DMS53 treated with DMSO at 0.1 percent for 48 hours (cell line): Measurements from ENCODE around the gene SPOCK1.

Experiments used
- DNase-seq: peaks from one replicate; lab custom pipeline; 2025; ENCODE audit not compliant: unreplicated experiment; lab: John Stamatoyannopoulos, UW

The SPOCK1 gene

DNA sequence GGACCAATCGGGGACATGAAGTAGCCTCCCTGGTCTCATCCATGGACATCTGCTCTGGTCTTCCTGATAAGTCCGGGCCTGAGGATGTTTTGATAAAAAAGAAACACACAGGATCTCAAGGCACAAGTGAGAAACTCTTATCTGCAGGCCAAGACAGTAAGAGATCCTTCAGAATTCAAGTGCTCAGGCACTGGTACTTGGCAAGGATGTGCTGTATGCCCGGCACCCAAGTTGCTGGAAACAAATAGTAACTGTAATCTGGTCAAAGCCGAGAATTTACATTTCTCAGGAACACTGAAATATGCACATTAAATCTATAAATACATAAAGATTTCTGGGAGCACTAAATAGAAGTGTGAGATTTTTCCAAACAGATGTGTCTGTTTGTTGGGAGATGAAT, 165.7 kb downstream of the SPOCK1 start:
- DNase-seq = no peak

DNA sequence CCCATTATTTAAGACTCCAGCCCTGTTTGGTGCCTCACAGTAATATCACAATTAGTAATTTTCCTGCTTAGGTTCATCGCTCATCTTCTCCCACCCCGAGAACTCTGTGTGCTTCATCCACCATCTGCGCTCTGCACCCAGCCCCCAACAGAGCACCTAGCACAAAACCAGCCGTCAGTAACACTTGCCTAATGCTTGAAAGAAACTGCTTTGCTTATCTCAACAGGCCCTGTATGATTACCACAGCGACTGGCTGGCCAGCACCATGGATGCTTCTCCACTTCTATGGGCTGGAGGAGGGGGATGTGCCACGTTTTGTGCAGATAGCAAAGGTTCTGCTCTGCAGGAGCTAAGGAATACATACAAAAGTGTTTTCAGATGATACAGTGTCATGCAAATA, 166.8 kb downstream of the SPOCK1 start:
- no peak for DNase-seq

DNA sequence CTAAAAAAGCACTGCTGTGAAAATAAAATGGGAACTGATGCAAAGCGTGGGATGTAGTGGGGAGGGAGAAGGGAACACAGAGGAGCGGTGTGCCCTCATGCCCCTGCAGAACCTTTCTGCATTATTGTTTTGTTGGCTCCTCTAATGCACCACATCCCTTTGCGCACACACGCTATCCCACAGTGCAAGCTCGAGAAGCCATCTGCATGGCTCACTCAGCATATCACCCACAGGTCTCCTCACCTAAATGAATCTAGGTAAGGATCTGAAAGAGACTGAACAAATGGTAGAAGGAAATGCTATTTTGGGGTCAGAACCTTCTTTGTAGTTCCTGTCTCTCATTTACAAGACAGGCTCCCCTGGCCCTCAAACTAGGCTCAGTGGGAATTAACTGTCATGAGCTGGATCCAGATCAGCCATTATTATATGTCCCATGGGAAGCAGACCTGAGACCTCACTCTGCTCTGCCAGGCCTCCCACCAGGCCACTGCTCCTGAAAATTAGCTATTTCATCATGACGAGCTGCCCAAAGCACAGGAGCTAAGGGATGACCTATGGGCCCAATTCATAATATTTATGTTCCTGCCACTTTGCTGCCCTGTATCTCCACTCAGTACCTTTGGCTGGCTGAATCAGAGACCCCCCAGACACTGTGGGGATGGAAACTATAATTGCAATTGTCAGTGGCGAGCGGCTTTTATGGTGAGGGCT, 169.4 kb downstream of the SPOCK1 start:
- no peak for DNase-seq

DNA sequence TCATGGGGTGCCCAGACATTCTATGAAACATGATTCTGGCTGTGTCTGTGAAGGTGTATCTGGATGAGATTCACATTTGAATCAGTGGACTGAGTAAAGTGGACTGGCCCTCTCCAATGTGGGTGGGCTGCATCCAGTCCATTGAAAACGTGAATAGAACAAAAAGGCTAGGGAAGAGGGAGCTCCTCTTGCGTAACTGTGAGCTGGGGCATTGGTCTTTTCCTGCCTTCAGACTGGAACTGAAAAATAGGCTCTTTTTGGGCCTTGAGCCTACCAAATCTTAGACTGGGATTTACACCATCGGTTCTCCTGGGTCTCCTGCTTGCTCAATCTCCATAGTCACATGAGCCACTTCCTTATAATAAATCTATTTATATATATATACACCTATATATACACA, 170.1 kb downstream of the SPOCK1 start:
- no peak for DNase-seq

DNA sequence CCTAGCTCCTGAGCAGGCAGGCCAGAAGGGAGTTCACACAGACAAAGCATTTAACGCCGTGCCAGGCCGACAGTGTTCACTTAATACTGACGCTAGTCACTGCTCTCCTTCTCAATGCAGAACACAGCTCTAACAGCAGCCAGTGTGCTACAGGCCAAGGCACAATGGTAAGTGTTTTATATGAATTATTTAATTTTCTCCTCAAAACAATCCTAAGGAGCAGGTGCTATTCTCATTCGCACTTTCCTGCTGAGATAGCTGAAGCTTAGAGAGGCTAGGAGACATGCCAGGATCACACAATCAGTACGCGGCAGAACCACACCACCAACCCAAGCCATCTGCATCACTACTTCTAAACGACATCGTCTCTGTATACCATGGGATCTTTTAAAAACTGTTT, 170.7 kb downstream of the SPOCK1 start:
- DNase-seq = no peak

DNA sequence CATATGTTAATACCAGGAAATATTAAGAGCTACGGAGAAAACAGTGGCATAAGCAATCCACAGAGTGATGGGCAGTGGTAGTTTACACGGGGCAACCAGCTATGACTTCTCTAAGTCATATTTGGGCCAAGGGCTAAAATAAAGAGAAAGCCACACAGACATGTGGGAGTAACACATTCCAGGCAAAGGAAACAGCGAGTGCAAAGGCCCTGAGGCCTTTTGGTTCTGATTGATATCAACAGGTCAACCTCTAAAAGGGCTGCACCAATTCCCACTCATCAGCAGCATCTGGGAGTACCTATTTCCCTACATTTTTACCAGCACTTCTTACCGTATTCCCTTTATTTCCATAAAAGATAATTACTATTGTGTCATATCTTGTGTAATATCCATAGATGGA, 173.4 kb downstream of the SPOCK1 start:
- DNase-seq = no peak

DNA sequence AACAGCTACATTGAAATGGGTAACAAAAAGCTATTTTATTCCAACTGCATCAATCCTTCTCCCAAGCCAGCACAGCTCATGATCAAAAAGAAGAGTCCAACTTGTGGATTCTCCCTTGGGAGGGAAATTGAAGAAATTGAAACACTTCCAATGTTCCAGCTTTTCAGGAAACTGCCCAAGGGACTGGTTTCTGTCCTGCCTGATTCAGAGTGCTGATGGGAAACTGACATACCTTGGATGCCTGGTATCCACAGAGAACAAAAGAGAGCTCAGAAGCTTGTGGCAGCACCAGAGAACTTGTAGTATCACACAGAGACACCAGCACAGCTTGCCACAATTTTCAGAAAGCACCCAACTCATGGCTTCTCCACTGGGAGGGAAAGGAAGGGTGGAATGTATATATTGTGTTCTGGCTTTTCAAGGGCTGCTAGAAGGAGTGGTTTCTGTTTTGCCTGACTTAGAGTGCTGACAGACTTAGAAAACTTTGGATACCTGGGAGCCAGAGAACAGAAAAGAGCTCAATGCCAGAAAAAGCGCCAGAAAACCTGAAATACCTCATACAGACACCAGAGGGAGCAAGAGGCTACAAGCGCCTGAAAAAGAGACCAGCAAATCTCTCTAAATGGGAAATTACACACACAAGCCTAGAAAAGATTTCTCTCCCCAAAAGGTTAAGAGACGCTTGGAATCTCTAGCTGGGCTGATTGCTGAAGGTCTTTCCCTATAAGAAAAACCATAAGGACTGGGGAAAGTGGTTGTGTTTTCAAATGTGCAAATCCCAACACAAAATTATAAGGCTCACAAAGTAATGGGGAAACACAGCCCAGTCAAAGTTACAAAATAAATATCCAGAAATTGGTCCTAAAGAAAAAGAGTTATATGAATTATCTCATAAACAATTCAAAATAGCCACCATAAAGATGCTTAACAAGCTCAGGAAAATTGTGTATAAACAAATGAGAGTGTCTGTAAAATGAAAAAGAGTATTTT, 178.8 kb downstream of the SPOCK1 start:
- DNase-seq = peak; percentile 43

DNA sequence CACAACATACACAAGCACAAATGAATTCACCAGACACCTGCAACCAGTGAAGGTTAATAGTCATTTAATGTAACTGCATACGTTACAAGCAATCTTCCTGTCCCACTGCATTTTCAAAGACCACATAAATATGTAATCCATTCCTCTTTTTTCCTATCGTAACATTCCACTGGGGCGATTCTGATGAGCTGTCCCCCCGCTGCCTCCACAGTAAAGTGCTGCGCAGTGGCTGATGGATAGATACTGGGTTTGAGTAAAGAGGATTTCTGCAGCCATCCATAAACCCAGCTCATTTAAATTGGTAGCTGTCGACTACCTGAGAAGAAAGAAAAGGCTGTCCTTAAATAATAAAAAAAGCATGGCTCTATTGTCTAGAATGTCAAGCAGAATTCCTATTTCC, 181.1 kb downstream of the SPOCK1 start:
- no peak for DNase-seq

DNA sequence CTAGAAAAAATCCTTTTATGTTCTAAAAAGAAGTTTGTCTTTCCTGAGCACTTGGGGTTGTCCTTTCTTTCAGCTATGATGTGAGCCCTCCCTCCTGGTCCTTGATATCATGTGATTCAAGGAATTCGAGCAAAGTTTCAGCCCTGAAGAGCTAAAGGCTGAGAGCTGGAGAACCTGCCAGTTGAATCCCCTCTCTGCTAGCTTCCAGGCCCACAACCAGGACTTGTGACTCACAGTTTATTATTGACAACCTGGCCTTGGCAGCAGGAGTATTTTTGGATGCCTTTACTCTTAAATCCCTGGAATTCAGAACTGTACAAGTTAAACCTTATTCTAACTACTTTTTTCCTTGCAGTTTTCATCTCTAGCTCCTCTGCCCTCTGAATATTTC, 182.8 kb downstream of the SPOCK1 start:
- no peak for DNase-seq

DNA sequence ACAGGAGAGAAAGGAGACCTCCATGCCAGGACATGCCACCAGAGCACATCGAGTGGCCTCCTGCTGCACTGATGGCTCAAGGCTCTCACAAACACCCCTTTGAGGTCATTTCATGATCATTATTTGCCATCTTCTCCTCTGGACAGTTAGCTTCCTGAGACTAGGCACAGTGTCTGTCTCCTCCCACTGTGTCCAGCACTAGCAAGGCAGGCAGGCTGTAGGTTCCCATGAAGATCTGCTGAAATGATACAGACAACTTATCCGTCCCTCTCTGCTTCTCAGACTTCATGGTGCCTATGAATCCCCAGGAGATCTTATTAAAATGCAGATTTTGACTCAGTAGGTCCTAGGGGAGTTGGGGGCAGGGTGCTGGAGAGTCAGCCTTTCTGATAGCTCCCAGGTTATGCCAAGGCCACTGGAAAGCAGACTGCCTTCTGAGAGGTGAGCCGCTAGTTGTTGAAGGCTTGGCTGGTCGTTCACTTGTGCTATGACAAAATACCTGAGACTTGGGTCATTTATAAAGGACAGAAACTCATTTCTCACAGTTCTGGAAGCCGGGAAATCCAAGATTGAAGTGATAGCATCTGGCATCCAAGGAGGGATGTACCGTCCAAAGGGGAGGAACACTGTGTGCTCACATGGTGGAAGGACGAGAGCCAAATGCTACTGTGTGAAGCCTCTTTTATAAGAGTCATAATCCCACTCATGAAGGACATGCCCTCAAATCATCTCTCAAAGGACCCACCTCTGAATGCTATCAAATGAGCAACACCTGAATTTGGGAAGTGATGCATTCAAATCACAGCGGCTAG, 183.4 kb downstream of the SPOCK1 start:
- DNase-seq = no peak

DNA sequence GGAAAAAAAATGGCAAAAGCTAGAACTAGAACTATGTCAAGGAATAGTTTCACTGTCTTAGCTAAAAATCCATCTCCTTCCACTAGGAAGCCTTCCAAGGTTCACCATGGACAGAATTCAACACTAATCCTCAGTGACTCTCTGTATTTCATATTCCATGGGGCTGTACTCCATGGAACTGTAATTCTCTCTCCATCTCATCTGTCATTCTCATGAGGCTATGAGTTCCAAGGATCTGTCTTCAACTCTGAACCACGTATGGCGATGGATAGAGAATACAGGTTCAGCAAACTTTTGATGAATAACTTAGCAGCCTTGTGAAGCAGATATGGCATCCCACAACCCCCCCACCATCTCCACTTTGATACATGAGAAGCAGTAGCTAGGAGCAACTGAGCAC, 184.0 kb downstream of the SPOCK1 start:
- DNase-seq = no peak

DNA sequence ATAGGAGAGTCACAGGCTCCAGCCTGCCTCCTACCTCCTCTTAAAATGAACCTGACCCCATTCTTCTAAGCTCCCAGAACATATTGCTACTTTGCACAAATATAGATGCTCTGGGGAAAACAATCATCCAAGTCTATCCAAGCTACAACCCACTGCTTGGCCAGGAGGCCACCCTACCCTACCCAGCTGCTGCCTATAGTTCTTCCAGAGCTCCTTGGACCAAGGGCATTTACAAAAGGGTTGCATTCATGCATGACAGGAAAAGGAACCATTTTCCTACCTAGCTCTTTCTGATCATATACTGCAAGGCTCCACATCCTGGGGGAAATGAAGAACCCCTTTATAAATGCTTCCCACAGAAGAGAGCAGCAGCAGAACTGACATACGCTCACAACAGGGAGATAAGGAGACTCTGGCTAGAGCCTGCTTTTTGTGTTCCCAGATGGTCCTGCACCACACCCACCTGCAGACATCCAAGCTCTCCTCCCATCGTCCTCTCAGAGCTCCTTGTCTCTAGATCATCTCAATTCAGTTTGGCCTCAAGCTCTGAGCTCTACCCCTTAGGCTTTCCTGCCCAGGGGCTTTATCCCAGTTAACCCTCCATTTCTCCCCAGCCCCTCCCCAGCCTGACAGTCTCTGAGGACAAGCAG, 185.5 kb downstream of the SPOCK1 start:
- DNase-seq = no peak

DNA sequence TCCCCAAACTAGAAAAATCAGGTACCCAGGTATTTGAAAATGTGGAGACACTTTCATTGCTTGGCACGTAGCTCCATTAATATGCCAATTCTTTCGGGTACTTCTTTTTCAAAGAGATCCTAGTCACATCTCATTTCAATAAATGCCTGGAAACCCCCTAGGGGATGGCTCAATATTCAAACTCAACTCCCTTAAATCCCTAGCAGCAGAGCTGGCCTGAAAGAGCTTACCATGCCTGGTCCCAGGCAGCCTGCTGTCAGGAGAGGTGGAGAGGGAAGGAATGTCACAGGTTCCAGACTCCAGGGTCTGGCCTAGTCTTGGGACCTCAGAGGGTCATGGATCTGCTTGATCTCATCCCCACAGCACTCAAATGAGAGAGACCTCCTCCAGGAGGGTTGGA, 187.1 kb downstream of the SPOCK1 start:
- DNase-seq = no peak

DNA sequence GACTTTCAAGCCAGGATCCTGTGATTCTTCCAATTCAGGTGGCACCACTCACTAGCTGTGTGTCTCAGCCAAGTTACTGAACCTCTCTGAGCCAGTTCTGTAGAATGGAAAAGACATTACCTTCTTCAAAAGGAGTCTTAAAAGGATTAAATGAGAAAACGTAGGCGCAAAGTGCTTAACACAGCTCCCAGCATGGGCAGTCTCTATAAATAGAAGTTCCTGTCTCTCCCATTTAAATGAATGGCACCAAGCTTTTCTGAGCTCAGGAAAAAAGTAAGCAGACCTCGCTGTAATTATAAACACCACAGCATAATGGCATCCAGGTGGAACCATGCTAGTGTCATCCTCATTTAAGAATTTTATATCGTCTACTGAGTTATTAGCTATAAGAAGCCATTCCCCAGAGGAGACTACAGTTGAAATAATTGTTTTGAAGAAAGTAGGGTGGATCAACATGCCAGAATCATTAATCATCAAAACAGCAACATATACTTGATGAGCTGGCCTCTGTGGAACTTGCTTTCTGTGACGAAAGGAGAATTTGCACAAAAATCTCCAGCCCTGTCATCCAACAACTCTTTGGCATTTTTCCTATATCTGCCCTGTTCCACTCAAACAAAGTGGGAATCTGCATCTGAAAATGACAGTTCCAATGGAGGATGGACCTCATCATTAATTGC, 188.9 kb downstream of the SPOCK1 start:
- DNase-seq = no peak

DNA sequence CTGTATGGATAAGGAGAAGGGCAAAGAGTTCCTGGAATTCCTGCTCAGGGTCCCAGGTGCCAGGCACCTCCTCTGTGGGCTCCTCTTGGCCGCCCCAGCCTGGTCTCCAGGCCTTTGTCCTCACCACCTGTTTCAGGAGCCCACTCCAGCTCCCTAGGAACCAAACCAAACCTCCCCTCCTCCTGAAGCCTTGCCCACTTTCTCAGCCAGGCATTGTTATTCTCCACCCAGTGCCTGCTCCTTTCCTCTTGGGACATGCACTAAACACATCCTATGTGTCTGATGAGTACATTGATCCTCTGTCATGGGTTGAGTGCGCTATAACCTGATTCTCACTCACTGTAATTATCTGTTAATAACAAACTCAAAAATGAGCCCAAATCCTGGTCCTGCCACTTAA, 189.8 kb downstream of the SPOCK1 start:
- DNase-seq = no peak

DNA sequence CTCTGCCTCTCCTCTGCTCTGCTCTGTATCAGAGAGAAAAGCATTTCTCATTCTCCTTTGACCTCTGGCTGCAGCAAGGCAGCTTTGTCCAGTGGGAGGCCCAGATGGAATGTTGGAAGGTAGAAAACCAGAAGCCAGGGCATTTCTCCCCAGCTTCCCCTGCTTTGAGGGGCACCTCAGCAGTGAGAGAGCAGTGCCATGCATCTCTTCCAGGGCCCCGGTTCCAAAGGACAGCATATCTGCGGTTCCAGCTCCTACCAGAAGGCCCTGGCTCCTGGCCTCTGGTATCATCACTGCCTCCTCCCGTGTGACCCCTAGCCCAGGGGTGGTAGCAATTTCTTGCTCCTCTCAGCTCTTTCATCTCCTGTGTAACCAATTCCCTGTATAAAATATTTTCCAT, 190.8 kb downstream of the SPOCK1 start:
- DNase-seq = no peak

DNA sequence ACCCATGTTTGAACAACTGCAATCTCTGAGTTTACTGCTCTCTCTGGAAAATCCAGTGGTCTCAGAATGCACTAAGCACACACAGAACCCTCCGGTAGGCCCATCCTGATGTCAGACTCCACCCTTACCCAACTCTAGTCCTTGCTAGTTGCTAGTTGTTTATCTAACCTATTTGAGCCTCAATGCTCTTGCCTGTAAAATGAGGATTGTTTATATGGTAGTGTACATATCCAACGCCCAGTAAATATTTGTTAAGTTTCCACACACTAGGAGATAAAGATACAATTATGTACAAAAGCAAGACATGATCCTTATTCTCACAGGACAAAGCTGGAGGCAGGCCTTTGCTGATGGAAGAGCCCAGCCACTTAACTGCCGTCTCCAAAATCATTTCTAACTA, 192.2 kb downstream of the SPOCK1 start:
- DNase-seq = no peak

DNA sequence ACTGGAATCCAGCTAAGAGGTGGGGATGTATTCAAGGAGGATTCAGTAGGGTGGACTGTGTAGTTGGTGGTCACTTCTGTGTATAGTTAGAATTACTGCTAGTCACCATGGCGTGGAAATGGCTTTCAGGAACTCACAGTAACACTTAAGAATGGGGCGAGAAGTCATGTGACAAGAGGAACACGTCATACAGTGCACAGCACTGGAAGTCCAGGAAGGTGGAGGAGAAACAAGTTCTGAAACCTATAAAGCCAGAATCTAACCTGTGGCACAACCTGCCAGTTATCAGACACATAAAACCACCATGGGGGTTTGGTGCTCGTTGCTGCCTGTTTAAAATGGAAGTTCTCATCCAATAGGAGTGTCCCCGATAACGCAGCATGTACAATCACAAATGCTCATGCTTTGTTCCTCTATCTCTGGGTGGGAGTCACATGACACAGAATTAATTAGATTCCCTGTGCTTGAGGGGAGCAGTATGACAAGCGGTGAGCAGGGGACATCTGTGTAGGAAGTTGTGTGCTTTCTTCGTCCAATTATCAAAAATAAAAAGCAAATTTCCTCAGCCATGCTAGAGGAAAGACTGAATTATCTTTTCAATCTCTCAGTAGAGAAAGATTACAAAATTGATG, 193.0 kb downstream of the SPOCK1 start:
- no peak for DNase-seq

DNA sequence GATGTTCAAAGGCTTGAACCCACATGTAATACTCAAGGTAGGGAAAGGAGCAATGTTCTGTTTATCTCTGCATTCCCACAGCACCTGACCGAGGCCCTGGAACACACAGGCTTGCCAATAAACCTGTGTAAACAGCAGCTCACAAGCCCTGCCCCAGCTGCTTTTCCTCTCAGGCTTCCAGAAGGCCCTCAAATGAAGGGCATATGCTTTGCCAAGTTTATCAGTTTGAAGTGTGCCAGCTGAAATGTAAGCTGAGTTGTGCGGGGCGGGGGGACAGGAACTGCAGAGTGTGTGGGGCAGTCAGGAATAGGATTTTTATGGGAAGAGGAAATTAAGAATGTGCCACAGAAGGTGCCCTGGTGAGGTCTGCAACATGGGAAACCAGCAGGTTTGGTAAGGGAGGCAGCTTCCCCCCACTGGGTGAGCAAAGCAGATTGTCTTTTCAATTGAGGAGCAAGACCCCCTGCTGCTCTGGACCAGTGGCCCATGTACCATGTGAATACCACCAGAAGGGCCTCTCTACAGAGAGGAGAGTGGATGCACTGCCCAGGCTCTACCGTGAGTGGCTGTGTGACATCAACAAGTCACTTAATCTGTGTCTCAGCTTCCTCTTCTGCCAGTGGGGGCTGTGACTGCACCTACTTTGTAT, 194.8 kb downstream of the SPOCK1 start:
- DNase-seq = peak; percentile 69
